Measurements from ENCODE around the gene FAM185A. TPM values are rescaled to one million over a fixed set of nuclear protein-coding genes. Genes with fewer than 3 reads are reported as not detected.
"Not testable (repeated sequence)": the region's sequence is repeated elsewhere in the genome, so short reads cannot be mapped to it uniquely, and the experiment has no call there.

FAM185A gene
- polyA plus RNA-seq, 4 donors = 9.3 to 13.2 (median 11.7) TPM

GRCh38 chr7:102776217-102776616 lies 27.4 kb downstream of the FAM185A start:
- not testable (repeated sequence) for DNase-seq (ENCODE audit: low read depth in 4 of 4, low spot score in 2 of 4)

GRCh38 chr7:102778663-102779062 lies 29.9 kb downstream of the FAM185A start:
- DNase-seq (ENCODE audit: low read depth in 4 of 4, low spot score in 2 of 4) = not testable (repeated sequence)

GRCh38 chr7:102780926-102781325 lies 32.1 kb downstream of the FAM185A start:
- not testable (repeated sequence) for DNase-seq (ENCODE audit: low read depth in 4 of 4, low spot score in 2 of 4)

GRCh38 chr7:102788770-102789169 lies 40.0 kb downstream of the FAM185A start:
- not testable (repeated sequence) for DNase-seq (ENCODE audit: low read depth in 4 of 4, low spot score in 2 of 4)

GRCh38 chr7:102790364-102791100 lies 41.7 kb downstream of the FAM185A start:
- not testable (repeated sequence) for DNase-seq (ENCODE audit: low read depth in 4 of 4, low spot score in 2 of 4)

GRCh38 chr7:102791367-102791766 lies 42.6 kb downstream of the FAM185A start:
- not testable (repeated sequence) for DNase-seq (ENCODE audit: low read depth in 4 of 4, low spot score in 2 of 4)

GRCh38 chr7:102791831-102792230 lies 43.0 kb downstream of the FAM185A start:
- not testable (repeated sequence) for DNase-seq (ENCODE audit: low read depth in 4 of 4, low spot score in 2 of 4)

GRCh38 chr7:102794567-102794966 lies 45.8 kb downstream of the FAM185A start:
- not testable (repeated sequence) for DNase-seq (ENCODE audit: low read depth in 4 of 4, low spot score in 2 of 4)

- not testable (repeated sequence) for DNase-seq (ENCODE audit: low read depth in 4 of 4, low spot score in 2 of 4)
These were observed 47.3 kb downstream of the FAM185A start for GRCh38 chr7:102795987-102796595.

- DNase-seq (ENCODE audit: low read depth in 4 of 4, low spot score in 2 of 4) = no peak
These were observed 57.8 kb downstream of the FAM185A start for GRCh38 chr7:102806613-102807012.

GRCh38 chr7:102810916-102811315 lies 62.1 kb downstream of the FAM185A start:
- DNase-seq (ENCODE audit: low read depth in 4 of 4, low spot score in 2 of 4) = no peak

- no peak for DNase-seq (ENCODE audit: low read depth in 4 of 4, low spot score in 2 of 4)
These were observed 63.3 kb downstream of the FAM185A start for GRCh38 chr7:102811942-102812678.

GRCh38 chr7:102813191-102814024 lies 64.6 kb downstream of the FAM185A start:
- no peak for DNase-seq (ENCODE audit: low read depth in 4 of 4, low spot score in 2 of 4)

- no peak for DNase-seq (ENCODE audit: low read depth in 4 of 4, low spot score in 2 of 4)
These were observed 65.2 kb downstream of the FAM185A start for GRCh38 chr7:102814025-102814471.

- no peak for DNase-seq (ENCODE audit: low read depth in 4 of 4, low spot score in 2 of 4)
These were observed 69.1 kb downstream of the FAM185A start for GRCh38 chr7:102817616-102818573.

- DNase-seq (ENCODE audit: low read depth in 4 of 4, low spot score in 2 of 4) = no peak
These were observed 70.4 kb downstream of the FAM185A start for GRCh38 chr7:102819151-102819550.

GRCh38 chr7:102821994-102822747 lies 73.4 kb downstream of the FAM185A start:
- DNase-seq (ENCODE audit: low read depth in 4 of 4, low spot score in 2 of 4) = no peak

GRCh38 chr7:102823390-102824119 lies 74.8 kb downstream of the FAM185A start:
- DNase-seq (ENCODE audit: low read depth in 4 of 4, low spot score in 2 of 4) = no peak
